ENCODE results near the gene MIGA2.

The MIGA2 gene

GRCh38 chr9:129113645-129114304, 77.3 kb downstream of the MIGA2 start:
- DNase-seq (ENCODE audit: extremely low read depth in 1 of 2, low read depth in 1 of 2) = no peak

- DNase-seq (ENCODE audit: extremely low read depth in 1 of 2, low read depth in 1 of 2) = no peak
Observed at GRCh38 chr9:129118799-129119198, 82.4 kb downstream of the MIGA2 start.

- DNase-seq (ENCODE audit: extremely low read depth in 1 of 2, low read depth in 1 of 2) = no peak
Observed at GRCh38 chr9:129121483-129121882, 85.1 kb downstream of the MIGA2 start.

Data from stimulated activated CD8-positive, alpha-beta memory T cell treated with anti-CD3 and anti-CD28 coated beads, Interleukin-7, amount 100 ng/mL, for 48 hours (primary cell).